Activated T-helper 9 cell treated with anti-CD3 and anti-CD28 coated beads, Interleukin-2, amount 50 U/mL, for 16 hours (primary cell): ENCODE measurements around the gene HSD11B1.

ENCODE experiments used
- DNase-seq: peaks from one replicate; pipeline ENCODE4 v3.0.0-alpha.2; 2020; ENCODE audit warnings: low read depth

HSD11B1 gene

DNA sequence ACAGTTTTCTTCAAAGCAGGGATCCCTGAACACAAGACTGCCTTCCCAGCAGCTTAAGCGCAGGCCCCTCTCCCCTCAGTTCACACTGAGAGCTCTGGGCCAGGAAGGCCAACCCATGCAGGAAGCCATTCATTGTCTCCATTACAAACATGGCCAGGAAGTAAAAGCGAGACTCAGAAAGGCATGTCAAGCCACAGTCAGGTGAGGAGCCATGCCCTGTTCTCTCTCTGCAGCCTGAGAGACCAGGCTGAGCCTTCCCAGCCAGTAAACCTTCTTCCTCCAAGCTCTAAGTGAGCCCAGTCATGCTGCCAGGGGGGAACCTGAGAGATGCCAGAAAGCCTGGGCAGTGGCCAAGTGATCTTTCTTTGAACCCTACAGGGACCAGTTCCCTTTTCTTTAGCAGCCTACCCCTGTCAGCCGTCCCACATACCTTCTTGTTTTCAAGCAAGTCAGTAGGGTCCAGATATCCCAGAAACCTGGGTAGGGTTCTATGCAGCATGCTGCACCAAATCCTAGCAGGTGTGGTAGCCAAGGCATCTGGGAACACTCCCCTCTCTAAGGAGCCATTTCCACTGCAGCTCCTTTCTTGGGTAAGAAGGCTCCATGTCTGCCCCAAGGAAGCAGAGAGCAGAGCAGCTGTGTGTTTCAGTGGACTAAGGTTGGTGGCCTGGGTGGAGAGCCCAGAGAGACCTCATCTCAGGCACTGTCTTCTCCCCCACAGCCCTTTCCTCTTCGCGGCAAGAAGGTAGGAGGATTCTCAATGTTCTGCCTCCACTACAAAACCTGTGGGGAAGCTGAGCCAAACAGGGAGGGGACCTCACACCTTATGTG lies 52.2 kb downstream of the HSD11B1 start:
- DNase-seq = peak; percentile 16

DNA sequence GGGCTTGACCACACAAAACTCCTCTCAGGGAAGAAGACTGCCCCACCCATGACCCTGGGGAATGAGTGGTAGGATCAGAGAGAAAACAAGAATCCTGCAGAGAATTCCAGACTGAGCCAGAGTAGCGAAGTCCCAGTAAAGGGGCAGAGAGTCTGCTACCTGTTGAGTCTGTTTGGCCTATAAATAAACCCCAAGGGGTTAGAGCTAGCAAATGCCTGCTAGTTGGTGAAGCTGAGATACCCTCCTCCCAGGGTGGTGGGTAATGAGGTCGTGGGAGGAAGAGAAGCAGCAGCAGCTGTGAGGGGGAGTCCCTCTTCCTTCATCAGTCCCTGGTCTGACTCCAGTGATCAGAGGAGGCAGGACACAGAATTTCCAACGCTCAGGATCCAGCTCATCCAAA lies 53.8 kb downstream of the HSD11B1 start:
- DNase-seq = no peak

DNA sequence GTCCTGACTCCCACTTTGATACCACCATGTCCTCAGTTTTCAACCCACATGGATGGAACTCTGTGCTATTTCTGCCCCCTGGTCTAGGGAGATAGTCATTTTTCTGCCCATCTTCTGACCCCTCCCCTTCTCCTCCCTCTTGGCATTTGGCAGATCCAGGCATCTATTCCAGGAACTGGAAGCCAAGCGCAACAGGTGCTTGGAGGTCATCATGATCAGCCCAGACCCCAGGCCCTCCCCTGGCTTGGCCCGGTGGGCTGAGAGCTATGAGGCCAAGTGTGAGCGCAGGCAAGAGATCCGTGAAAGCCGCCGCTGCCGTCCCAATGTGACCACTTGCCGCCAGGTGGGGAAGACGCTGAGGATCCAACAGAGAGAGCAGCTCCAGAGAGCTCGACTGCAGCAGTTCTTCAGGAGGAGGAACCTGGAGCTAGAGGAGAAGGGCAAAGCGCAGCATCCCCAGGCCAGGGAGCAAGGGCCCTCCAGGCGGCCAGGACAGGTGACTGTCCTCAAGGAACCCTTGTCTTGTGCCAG lies 55.2 kb downstream of the HSD11B1 start:
- no peak for DNase-seq

DNA sequence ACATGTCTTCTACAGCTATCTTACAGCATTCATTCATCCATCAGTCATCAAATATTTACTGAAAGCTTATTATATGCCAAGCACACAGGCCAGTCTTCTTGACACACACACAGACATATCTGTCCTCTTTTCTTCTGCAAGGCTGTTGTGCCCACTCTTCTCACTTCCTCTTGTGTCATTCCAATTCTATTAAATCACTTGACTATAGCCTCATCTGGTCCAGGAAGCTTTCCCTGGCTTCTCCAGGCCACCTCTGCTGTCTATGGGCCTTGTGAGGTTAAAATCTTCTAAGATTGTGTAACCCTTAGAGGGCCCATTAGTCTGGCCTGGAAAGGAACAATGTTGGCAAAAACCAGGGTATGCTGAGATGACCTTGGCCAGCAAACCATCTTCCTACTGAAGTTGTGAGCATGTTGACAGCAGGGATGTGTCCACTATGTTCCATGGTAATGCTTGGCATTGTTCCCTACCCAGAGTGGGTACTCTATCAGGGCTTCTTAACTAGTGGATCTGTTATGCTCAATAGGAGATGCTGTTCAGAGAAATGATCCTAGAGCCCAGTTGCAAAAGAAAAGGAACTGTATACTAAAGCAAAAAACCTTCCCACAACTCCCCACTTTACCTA lies 56.5 kb downstream of the HSD11B1 start:
- no peak for DNase-seq

DNA sequence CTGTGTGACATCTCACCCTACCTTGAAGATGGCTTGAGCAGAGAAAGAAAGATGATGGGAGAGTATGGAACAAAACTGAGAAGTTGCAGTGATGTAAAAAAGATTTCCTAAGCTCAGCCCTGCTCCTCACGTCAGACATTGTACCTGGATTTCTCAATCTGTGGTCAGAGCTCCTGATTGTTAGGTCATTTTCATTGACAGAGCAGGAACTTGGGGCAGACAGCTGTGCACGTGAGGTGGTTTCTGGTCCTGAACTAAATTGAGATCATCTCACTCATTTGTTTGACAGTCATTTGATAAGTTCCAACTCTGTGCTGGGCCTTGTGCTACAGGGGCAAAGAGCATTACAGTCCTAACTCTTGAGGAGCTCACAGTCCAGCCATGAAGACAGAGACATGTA lies 61.4 kb downstream of the HSD11B1 start:
- no peak for DNase-seq

DNA sequence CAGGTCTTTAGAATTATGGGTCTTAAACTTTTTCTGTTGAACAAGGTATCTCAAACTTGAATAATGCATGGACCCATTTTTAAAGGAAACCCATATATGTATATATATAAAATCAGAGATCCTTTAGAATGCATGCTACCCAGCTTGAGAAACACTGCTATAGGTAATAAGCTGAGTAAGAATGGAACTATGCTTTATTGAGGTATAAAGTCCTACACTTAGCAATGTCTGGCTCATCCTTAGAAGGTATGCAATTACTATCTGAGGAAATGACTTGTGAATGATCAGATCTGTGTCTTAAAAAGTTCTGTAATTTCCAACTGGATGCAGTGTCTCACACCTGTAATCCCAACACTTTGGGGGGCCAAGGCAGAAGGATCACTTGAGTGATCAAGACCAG lies 62.5 kb downstream of the HSD11B1 start:
- no peak for DNase-seq

DNA sequence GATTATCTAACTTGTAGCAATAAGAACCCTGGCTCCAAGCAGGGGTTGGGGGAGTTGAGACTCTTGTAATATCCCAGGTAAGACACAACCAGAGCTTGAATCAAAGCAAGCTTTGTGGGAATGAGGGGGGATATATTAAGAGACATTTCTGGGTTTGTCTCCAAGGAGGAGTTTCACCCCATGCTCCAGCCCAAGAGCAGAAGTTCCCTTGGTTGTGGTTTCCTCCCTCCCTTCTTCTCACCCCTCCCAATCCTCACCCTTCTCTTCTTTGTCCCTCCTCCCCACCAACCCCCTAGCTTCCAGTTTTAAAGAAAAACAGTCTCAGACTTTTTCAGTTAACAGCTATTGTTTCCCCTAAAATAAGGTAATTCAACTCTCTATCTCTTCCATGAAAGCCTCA lies 63.1 kb downstream of the HSD11B1 start:
- DNase-seq = no peak

DNA sequence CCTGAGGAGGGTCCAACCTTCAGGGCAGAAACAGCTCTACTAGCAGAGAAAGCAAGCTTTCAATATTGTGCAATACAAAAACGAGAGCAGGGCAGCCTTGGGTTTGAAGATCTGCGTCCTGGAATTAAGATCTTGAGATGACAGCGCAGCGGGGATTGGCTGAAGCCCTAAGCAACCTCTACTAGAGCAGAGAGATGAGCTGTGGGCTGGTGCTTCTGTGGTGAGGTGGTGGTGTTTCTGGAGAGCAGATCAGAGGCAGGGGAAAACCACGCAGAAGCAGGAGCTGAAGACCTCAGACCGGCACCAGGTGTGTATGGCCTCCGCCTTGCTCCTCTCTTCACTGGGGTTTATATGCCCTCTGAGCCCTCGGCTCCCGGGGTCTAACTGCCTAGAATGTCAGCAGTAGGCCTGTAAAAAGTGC lies 63.7 kb downstream of the HSD11B1 start:
- DNase-seq = peak; percentile 69

DNA sequence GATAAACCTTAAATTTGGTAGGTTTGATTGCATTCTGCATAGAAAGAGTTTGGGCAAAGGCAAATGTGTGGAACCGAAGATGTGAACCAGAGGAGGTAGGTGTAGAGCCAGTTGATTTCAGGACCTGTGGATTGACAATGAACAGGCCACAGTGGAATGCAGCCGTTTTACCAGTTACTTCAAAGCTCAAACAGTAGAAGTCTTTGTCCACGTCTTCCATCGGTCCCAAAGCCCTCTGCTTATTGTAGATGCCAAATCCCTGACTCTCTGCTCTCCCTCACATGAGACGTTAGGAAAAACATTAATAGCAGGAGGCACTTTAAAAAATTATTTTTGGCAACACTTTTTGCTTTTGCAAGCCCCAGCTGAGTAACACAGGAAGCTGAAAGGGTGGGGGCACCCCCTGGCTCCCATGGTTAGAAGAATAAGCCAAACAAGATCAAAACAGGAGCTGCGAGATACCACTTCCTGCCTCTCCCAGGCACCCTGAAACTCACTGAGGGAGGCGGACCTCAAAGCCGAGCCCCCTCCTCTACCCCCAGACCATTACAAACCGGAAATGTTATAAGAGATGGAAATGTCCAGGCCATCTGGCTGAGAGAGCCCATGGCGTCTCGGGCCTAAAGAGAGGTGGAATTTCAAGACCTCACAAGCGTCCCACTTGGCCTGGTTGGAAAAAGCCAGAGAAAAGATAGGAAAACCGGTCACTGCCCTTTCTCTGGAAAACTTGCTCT lies 64.7 kb downstream of the HSD11B1 start:
- DNase-seq = peak; percentile 61

DNA sequence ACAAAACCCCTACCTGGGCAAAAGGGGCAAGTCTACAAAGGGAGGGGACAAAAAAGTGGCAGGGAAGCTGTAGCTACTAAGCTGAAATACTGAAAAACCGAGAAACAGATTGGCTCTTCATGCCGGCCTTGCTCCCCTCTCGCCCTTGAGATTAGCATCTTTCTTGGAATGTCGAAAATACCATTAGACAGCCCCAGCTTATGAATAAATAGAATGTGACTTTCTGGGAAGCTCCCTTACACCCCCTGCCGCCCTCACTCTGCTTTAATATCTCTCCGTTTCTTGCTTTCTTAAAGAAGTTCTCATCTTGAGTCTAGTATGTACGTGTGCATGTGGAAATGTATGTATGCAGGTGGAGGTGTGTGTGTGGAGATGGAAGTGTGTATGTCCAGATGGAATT lies 65.3 kb downstream of the HSD11B1 start:
- no peak for DNase-seq

DNA sequence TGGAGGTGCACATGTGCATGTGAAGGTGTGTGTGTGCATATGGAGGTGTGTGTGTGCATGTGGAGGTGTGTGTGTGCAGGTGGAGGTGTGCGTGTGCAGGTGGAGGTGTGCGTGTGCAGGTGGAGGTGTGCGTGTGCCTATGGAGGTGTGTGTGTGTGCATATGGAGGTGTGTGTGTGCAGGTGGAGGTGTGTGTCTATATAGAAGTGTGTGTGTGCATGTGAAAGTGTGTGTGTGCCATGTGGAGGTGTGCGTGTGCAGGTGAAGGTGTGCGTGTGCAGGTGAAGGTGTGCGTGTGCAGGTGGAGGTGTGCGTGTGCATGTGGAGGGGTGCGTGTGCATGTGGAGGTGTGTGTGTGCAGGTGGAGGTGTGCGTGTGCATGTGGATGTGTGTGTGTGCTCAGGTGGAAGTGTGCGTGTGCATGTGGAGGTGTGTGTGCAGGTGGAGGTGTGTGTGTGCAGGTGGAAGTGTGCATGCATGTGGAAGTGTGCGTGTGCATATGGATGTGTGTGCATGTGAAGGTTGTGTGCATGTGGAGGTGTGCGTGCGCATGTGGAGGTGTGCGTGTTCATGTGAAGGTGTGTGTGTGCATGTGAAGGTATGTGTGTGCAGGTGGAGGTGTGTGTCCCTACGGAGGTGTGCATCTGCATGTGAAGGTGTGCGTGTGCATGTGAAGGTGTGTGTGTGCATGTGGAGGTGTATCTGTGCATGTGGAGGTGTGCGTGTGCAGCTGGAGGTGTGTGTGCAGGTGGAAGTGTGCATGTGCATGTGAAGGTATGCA lies 66.2 kb downstream of the HSD11B1 start:
- no peak for DNase-seq

DNA sequence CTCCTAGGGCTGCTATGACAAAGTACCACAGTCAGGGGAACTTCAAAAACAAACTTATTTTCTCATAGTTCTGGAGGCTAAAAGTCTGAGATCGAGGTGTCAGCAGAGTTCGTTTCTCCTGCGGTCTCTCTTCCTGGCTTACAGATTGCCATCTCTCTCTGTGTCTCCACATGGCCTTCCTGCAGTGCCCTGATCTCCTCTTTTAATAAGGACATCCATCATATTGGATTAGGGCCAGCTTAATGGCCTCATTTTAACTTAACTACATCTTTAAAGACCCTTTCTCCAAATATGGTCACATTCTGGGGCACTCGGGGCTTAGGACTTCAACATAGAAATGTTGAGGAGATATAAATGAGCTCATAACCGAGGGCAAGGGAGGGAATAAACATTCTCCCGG lies 67.5 kb downstream of the HSD11B1 start:
- no peak for DNase-seq

DNA sequence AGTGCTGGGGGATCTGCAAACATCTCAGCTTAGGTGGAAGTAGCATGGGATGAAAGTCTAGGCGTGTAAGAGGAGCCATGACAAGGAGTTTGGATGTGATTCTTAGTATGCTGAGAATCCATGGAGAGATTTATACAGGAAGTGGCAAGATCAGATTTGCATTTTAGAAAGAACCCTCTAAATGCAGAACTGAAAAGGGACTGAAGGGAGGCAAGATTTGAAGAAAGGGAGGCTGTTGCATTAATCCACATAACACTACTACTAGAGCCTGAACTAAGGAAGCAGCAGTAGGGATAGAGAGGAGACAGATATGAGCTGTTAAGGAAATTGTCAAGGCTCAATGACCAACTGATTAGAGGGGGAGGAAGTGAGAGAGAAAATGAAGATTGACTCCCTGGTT lies 69.9 kb downstream of the HSD11B1 start:
- DNase-seq = no peak

DNA sequence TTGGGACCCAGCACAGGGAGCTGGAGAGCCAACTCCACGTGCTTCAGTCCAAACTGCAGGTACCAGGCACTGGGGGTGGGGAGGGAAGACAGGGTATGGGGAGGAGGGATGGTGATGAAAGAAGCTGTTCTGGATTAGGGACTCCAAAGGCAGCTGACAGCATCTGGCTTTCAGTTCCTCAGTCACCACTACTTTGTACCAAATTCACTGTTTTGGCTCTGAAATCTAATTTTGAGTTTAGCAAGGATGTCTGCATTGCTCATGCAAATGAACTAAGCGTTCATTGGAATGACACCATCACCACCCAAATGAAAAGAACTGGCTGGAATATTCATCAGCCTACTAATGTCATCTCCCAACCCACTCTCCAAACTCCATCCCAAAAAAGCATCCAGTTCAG lies 71.0 kb downstream of the HSD11B1 start:
- no peak for DNase-seq

DNA sequence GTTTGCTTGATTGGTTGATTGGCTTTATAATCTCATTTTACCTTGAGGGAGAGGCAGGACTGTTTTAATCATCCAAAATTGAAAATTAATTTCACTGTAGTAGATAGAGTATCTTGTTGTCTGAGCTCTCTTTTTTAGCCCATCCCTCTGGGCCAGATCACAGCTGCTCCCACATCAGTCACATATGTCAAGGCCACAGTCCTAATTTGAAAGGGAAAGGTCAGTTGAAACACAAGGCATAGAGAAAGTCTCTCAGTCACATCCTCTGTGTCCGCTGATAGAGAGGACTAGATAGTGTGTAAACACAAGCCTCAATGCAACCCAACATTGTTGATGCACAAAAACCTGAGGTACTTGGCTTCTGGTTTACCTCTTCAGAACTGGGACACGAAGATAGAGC lies 72.9 kb downstream of the HSD11B1 start:
- no peak for DNase-seq

DNA sequence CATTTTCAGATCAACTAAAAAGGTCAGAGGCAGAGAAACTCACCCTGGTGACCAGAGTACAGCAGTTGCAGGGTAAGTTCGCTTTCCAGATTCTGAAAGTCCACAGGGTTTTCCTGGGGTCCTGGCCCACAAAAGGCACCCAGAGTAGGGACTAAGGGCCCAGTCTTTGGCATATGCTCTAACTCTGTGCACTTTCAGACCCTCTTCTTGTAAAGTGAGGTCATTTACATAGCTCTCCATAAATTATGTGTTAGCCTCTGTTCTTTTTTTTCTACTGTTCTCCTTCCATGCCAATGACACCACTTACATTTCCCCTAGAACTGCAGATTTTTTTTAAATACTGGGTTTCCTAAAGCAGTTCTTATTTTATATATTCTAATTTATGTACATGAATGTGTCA lies 73.5 kb downstream of the HSD11B1 start:
- no peak for DNase-seq

DNA sequence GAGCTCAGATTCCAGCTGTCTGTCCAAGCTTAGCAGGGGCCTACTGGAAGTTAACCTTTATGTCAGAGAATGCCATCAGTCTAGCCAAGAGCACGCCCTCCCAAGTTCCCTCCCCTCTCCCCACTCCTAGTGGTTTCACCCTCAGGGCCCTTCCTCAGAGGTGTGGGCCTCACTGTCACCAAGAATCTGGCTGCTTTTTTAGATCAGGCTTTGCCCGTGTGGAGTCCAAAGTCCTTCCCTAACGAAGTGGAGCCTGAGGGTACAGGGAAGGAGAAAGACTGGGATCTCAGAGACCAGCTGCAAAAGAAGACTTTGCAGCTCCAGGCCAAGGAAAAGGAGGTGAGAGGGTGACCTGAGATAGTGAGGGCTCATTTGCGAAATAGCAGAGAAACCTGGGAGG lies 75.6 kb downstream of the HSD11B1 start:
- DNase-seq = no peak

DNA sequence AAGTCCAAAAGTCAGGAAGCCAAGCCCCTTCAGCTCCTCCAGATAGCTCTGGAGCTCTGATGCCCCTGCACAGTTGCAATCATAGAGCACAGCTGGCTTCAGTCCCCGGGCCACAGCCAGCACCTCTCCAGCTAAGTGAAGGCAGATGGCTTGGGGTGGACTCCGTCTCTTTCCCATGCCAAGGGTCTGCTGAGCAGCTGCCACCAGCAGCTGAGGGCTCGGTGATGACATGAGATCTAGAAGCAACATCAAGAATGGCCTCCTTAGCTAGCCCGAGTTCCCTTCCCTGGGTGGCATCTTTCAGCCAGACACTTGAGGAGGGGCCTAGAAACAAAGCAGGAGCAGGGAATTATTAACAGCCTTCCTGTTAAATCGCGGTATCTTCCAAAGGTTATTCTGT lies 78.7 kb downstream of the HSD11B1 start:
- no peak for DNase-seq
